Upper lobe of right lung (tissue), 1 donor: ENCODE data around the gene DNAI1. TPM values are rescaled to one million over a fixed set of nuclear protein-coding genes. Genes with fewer than 3 reads are reported as not detected.
A peak's percentile ranks its signal among the peaks of the same experiment; 100 is the strongest.

Experiments used
- ATAC-seq: fragments of 200-7000 bp; cut with Tn5 transposase; one replicate; pipeline ENCODE4 v1.9.1; 2020; ENCODE audit warnings: mild to moderate bottlenecking, moderate library complexity
- DNase-seq: peaks from one replicate; pipeline ENCODE4 v3.0.0-alpha.2; 2020
- H3K27ac ChIP-seq: fragments of 200-600 bp; one replicate; pipeline ENCODE4 v1.8.0; 2022
- H3K27me3 ChIP-seq: fragments of 200-600 bp; one replicate; pipeline ENCODE4 v1.8.0; 2022; ENCODE audit warnings: mild to moderate bottlenecking
- H3K36me3 ChIP-seq: fragments of 200-600 bp; one replicate; pipeline ENCODE4 v1.8.0; 2022
- H3K4me1 ChIP-seq: fragments of 200-600 bp; one replicate; pipeline ENCODE4 v1.8.0; 2022
- H3K4me3 ChIP-seq: fragments of 200-600 bp; one replicate; pipeline ENCODE4 v1.8.0; 2022; ENCODE audit warnings: mild to moderate bottlenecking
- H3K9me3 ChIP-seq: fragments of 200-600 bp; one replicate; pipeline ENCODE4 v1.8.0; 2022
- CTCF ChIP-seq: fragments of 200-600 bp; IDR thresholded peaks from one replicate; pipeline ENCODE4 v1.8.0; 2022; ENCODE audit warnings: antibody characterized with exemption
- intact Hi-C: fragments of 100-400 bp; cut with DNase I; formaldehyde crosslinking; loops from one replicate; pipeline ENCODE4 v1.11.0; 2022
- total RNA-seq: library from RNA; stranded (reverse); fragmentation: NEBNext Ultra II Directional; extraction: Animal tissue kit (Norgen Biotek cat#: 25700); gene quantifications from one replicate; pipeline ENCODE4 v1.2.1, GENCODE V29; 2021
- donor health status: DM: no; HTN: yes; CAD: no; lungs with severe emphysema.

Gene DNAI1
- total RNA-seq, 1 donor from 2014 or later, result not detected

DNA sequence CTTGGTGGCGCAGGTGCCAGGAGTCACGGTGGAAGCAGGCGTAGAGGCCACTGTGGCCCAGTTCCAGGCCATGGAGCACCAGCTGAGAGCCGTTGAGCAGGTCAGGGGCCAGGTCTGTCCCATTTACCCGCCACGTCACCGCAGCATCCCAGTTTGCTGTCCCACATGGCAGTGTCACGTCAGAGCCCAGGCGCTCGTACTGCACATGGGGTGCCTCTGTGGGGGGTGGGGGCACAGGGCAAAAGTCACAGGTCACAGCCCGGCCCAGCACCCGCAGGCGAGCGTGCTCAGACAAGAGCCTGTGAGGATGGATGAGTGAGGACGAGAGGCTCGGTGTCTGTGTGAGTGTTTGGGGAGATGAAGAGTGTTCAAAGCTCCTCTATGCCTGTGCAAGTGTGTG lies 106.0 kb downstream of the DNAI1 start:
- no peak for DNase-seq
- Histone ChIP-seq H3K27ac (no peak overlapping the region), H3K4me3 (no peak overlapping the region), H3K27me3 (peaks cover 22% of the 10 kb centered on the region), H3K4me1 (peaks cover 7% of the 10 kb centered on the region), H3K36me3 (no peaks in the 10 kb centered on the region), H3K9me3 (no peaks in the 10 kb centered on the region)
- ATAC-seq, result no peak
- TF ChIP-seq CTCF, result no peak
- intact Hi-C loops, result no loop called here

GRCh38 chr9:34565856-34566255 lies 107.3 kb downstream of the DNAI1 start:
- Histone ChIP-seq H3K4me1 (peaks cover 5% of the 10 kb centered on the region), H3K4me3 (no peak overlapping the region), H3K27ac (no peak overlapping the region), H3K36me3 (no peaks in the 10 kb centered on the region), H3K9me3 (no peaks in the 10 kb centered on the region), H3K27me3 (peaks cover 18% of the 10 kb centered on the region)
- DNase-seq, result no peak
- TF ChIP-seq CTCF, result no peak
- no peak for ATAC-seq
- intact Hi-C loops, result no loop called here

GRCh38 chr9:34566322-34566721 lies 107.7 kb downstream of the DNAI1 start:
- ATAC-seq (no peak), DNase-seq (no peak)
- H3K4me1 ChIP-seq, result peaks cover under 1% of the 10 kb centered on the region
- no peaks in the 10 kb centered on the region for H3K9me3 ChIP-seq
- H3K27me3 ChIP-seq, result peaks cover 18% of the 10 kb centered on the region
- no peak for TF ChIP-seq CTCF
- intact Hi-C loops, result no loop called here
- H3K36me3 ChIP-seq, result no peaks in the 10 kb centered on the region
- no peak overlapping the region for H3K4me3 ChIP-seq
- no peak overlapping the region for H3K27ac ChIP-seq

- DNase-seq (no peak), ATAC-seq (no peak)
- TF ChIP-seq CTCF, result no peak
- no peak overlapping the region for H3K4me3 ChIP-seq
- no peaks in the 10 kb centered on the region for H3K36me3 ChIP-seq
- H3K4me1 ChIP-seq, result no peaks in the 10 kb centered on the region
- H3K27me3 ChIP-seq, result peaks cover 18% of the 10 kb centered on the region
- intact Hi-C loops, result no loop called here
- no peaks in the 10 kb centered on the region for H3K9me3 ChIP-seq
- H3K27ac ChIP-seq, result no peak overlapping the region
Measured at GRCh38 chr9:34566972-34567371, 108.4 kb downstream of the DNAI1 start.

DNA sequence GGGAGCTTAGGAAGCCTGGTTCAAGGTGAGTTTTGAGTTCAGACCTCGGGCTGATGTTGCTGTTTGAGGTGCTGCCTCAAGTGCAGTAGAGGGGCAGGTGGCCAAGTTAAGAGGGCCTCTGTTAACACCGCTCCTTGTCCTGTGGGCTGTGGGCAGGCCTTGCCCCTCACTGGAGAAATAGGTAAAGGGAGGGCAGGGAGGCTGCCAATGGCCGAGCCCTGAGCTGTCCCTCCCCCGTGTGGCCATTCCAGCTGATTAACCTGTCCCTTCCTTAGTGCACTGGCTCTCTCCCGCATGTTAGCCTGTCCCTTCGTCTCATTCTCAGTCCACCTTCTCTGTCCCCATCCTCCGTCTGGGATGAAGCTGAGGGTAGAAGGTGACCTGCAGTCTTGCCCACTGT lies 109.5 kb downstream of the DNAI1 start:
- intact Hi-C loops, result no loop called here
- no peak for TF ChIP-seq CTCF

GRCh38 chr9:34568774-34569173 lies 110.2 kb downstream of the DNAI1 start:
- Histone ChIP-seq H3K4me3 (no peak overlapping the region), H3K27ac (no peak overlapping the region), H3K9me3 (no peaks in the 10 kb centered on the region), H3K27me3 (peaks cover 18% of the 10 kb centered on the region), H3K4me1 (no peaks in the 10 kb centered on the region), H3K36me3 (no peaks in the 10 kb centered on the region)
- no peak for TF ChIP-seq CTCF
- DNase-seq (no peak), ATAC-seq (no peak)
- intact Hi-C loops, result no loop called here

More for the DNA sequence above, 109.5 kb downstream of the DNAI1 start:
- Histone ChIP-seq H3K9me3 (no peaks in the 10 kb centered on the region), H3K36me3 (no peaks in the 10 kb centered on the region), H3K27me3 (peaks cover 18% of the 10 kb centered on the region), H3K4me1 (no peaks in the 10 kb centered on the region), H3K27ac (no peak overlapping the region), H3K4me3 (no peak overlapping the region)
- ATAC-seq (peak; percentile 7), DNase-seq (no peak)
